ENCODE measurements around the gene EYA4. TPM values are rescaled to one million over a fixed set of nuclear protein-coding genes. Genes with fewer than 3 reads are reported as not detected.

Gene EYA4
- polyA plus RNA-seq, 4 donors: 10.1 to 18.7 (median 16.1) TPM

GRCh38 chr6:133286765-133287164 lies 45.6 kb downstream of the EYA4 start:
- DNase-seq (ENCODE audit: low read depth in 4 of 4, low spot score in 2 of 4): no peak

- no peak for DNase-seq (ENCODE audit: low read depth in 4 of 4, low spot score in 2 of 4)
Measured at GRCh38 chr6:133288662-133289061, 47.5 kb downstream of the EYA4 start.

GRCh38 chr6:133289733-133290306 lies 48.7 kb downstream of the EYA4 start:
- no peak for DNase-seq (ENCODE audit: low read depth in 4 of 4, low spot score in 2 of 4)

GRCh38 chr6:133290930-133291329 lies 49.8 kb downstream of the EYA4 start:
- no peak for DNase-seq (ENCODE audit: low read depth in 4 of 4, low spot score in 2 of 4)

- no peak for DNase-seq (ENCODE audit: low read depth in 4 of 4, low spot score in 2 of 4)
Measured at GRCh38 chr6:133291671-133292070, 50.5 kb downstream of the EYA4 start.

- DNase-seq (ENCODE audit: low read depth in 4 of 4, low spot score in 2 of 4): no peak
Measured at GRCh38 chr6:133297657-133298056, 56.5 kb downstream of the EYA4 start.

GRCh38 chr6:133298335-133298734 lies 57.2 kb downstream of the EYA4 start:
- no peak for DNase-seq (ENCODE audit: low read depth in 4 of 4, low spot score in 2 of 4)

- DNase-seq (ENCODE audit: low read depth in 4 of 4, low spot score in 2 of 4): no peak
Measured at GRCh38 chr6:133298801-133299200, 57.6 kb downstream of the EYA4 start.

- DNase-seq (ENCODE audit: low read depth in 4 of 4, low spot score in 2 of 4): no peak
Measured at GRCh38 chr6:133300896-133301295, 59.7 kb downstream of the EYA4 start.

- DNase-seq (ENCODE audit: low read depth in 4 of 4, low spot score in 2 of 4): no peak
Measured at GRCh38 chr6:133301835-133302234, 60.7 kb downstream of the EYA4 start.

- no peak for DNase-seq (ENCODE audit: low read depth in 4 of 4, low spot score in 2 of 4)
Measured at GRCh38 chr6:133306931-133307330, 65.8 kb downstream of the EYA4 start.

- DNase-seq (ENCODE audit: low read depth in 4 of 4, low spot score in 2 of 4): no peak
Measured at GRCh38 chr6:133309579-133309978, 68.4 kb downstream of the EYA4 start.

GRCh38 chr6:133312006-133312405 lies 70.8 kb downstream of the EYA4 start:
- no peak for DNase-seq (ENCODE audit: low read depth in 4 of 4, low spot score in 2 of 4)

- no peak for DNase-seq (ENCODE audit: low read depth in 4 of 4, low spot score in 2 of 4)
Measured at GRCh38 chr6:133313068-133313467, 71.9 kb downstream of the EYA4 start.

GRCh38 chr6:133314947-133315346 lies 73.8 kb downstream of the EYA4 start:
- no peak for DNase-seq (ENCODE audit: low read depth in 4 of 4, low spot score in 2 of 4)

GRCh38 chr6:133315811-133316210 lies 74.7 kb downstream of the EYA4 start:
- no peak for DNase-seq (ENCODE audit: low read depth in 4 of 4, low spot score in 2 of 4)

- no peak for DNase-seq (ENCODE audit: low read depth in 4 of 4, low spot score in 2 of 4)
Measured at GRCh38 chr6:133317704-133318103, 76.5 kb downstream of the EYA4 start.

- no peak for DNase-seq (ENCODE audit: low read depth in 4 of 4, low spot score in 2 of 4)
Measured at GRCh38 chr6:133326584-133326983, 85.4 kb downstream of the EYA4 start.

GRCh38 chr6:133333852-133334251 lies 92.7 kb downstream of the EYA4 start:
- no peak for DNase-seq (ENCODE audit: low read depth in 4 of 4, low spot score in 2 of 4)

GRCh38 chr6:133337308-133337707 lies 96.2 kb downstream of the EYA4 start:
- no peak for DNase-seq (ENCODE audit: low read depth in 4 of 4, low spot score in 2 of 4)

GRCh38 chr6:133339543-133340384 lies 98.6 kb downstream of the EYA4 start:
- no peak for DNase-seq (ENCODE audit: low read depth in 4 of 4, low spot score in 2 of 4)

GRCh38 chr6:133340557-133340956 lies 99.4 kb downstream of the EYA4 start:
- no peak for DNase-seq (ENCODE audit: low read depth in 4 of 4, low spot score in 2 of 4)
